Measurements from ENCODE around the gene MAD1L1. TPM values are rescaled to one million over a fixed set of nuclear protein-coding genes. Genes with fewer than 3 reads are reported as not detected.

The MAD1L1 gene
- total and polyA plus RNA-seq, 2 of the 4 experiments (the other 2 are of a cell fraction) = 29.0 to 40.9 TPM

DNA sequence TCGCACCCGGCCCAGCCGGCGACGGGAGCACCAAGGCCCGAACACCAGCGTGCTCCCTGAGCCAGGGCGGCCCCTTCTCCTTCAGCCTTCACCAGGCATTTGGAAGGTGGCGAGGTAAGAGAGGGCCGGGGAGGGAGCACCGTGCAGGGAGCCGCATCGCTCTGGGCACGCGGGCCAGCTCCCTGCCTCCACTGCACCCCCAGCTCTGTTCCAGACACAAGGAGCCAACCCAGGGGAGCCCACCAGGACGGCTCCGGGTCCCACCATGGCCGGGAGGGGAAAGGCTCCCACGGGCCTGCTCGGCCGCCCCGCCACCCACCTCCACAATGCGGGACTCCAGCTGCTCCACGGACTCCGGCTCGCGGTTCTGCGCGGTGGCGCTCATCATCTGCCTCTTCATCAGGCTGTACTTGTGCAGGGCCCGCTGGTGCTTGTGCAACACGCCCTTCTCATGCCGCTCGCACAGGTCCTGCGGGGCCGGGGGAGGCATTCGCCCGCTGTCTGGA is 24.4 kb upstream of the MAD1L1 start:
- H3K36me3 ChIP-seq (ENCODE audit: control insufficient read depth, insufficient read depth, low read length) = peaks cover 27% of the 10 kb centered on the region
- DNase-seq (no peak), ATAC-seq (ENCODE audit: low read depth) (no peak)
- dilution Hi-C loops (cut with HindIII; ENCODE audit: low sequenced_read_pairs, unreplicated experiment) (no loop called here), intact Hi-C loops (cut with micrococcal nuclease) (no loop called here), in situ Hi-C loops (cut with MboI; ENCODE audit: low sequenced_read_pairs) (no loop called here)
- no peak overlapping the region for H2BK15ac ChIP-seq (ENCODE audit: low read depth, low read length)
- no peak overlapping the region for H3K4ac ChIP-seq (ENCODE audit: low read depth, low read length)
- no peaks in the 10 kb centered on the region for H3K9me3 ChIP-seq (ENCODE audit: control insufficient read depth, insufficient read depth, low read length)
- no peak overlapping the region for H2BK120ac ChIP-seq (ENCODE audit: low read depth, low read length)
- H4K8ac ChIP-seq (ENCODE audit: low read depth in 2 of 2, low read length in 2 of 2) = no peak overlapping the region
- ChIA-PET CTCF (no interaction called here), POLR2A (ENCODE audit: unreplicated experiment) (no interaction called here)
- H2AK9ac ChIP-seq (replicated peaks; ENCODE audit: low read depth, low read length, poor library complexity) = no peak overlapping the region
- H3K23ac ChIP-seq (ENCODE audit: low read depth, low read length) = no peak overlapping the region
- H3K14ac ChIP-seq (replicated peaks; ENCODE audit: low read depth, low read length) = no peak overlapping the region
- peaks cover 7% of the 10 kb centered on the region; the same call in 1 of the 2 replicates for H4K20me1 ChIP-seq (ENCODE audit: insufficient read depth, low read length)
- H3K18ac ChIP-seq (ENCODE audit: low read depth, low read length) = no peak overlapping the region
- 97% methylated on average over 17 of the region's 38 CpGs; no CpG with 5 or more reads in 1 of the 2 experiments for WGBS, 2 experiments (ENCODE audit: extremely low coverage in 2 of 2, insufficient read length in 1 of 2)
- 0 out of 4 replicates have a peak, but pooled peaks cover 0 to 10% of the 10 kb centered on the region in 2 experiments for H3K79me1 ChIP-seq (ENCODE audit: low read depth in 1 of 2, low read length in 2 of 2)
- BruUV-seq (replicated peaks) = no TSS peak
- no peak overlapping the region for H3K56ac ChIP-seq (ENCODE audit: extremely low read depth, insufficient read depth, low read length)
- H2BK20ac ChIP-seq (ENCODE audit: low read depth, low read length) = no peak overlapping the region
- no peak overlapping the region for H2AK5ac ChIP-seq (ENCODE audit: low read depth, low read length)
- no peak overlapping the region for H4K91ac ChIP-seq (ENCODE audit: insufficient read depth, low read depth, low read length)
- H2AFZ ChIP-seq (replicated peaks; ENCODE audit: low read length, poor library complexity) = no peak overlapping the region
- H3K27ac ChIP-seq (ENCODE audit: insufficient read depth, low read length) = no peak overlapping the region
- H3K9ac ChIP-seq (ENCODE audit: low read depth, low read length) = no peak overlapping the region
- no peak overlapping the region for H2BK5ac ChIP-seq (ENCODE audit: low read depth, low read length, poor library complexity, severe bottlenecking)
- TF ChIP-seq RAD21 (IDR thresholded peaks at IDR 0.05; ENCODE audit: low read length) (no peak), MAZ (IDR thresholded peaks at IDR 0.05; ENCODE audit: borderline replicate concordance, low read depth, low read length) (no peak), MXI1 (IDR thresholded peaks at IDR 0.05; ENCODE audit: borderline replicate concordance, low read depth, low read length) (no peak), MAFK (IDR thresholded peaks at IDR 0.05; ENCODE audit: low read depth, low read length) (no peak), CEBPB (IDR thresholded peaks at IDR 0.05; ENCODE audit: low read depth, low read length) (no peak), SMC3 (IDR thresholded peaks at IDR 0.05; ENCODE audit: low read depth, low read length) (no peak), NFE2L2 (IDR thresholded peaks at IDR 0.05; ENCODE audit: low read depth, low read length) (no peak), CHD1 (IDR thresholded peaks at IDR 0.05; ENCODE audit: low read depth, low read length) (no peak), BHLHE40 (IDR thresholded peaks at IDR 0.05; ENCODE audit: low read depth, low read length) (no peak)
- H3K27me3 ChIP-seq (ENCODE audit: control insufficient read depth, insufficient read depth, low read length) = no peaks in the 10 kb centered on the region
- no peak overlapping the region for H4K5ac ChIP-seq (ENCODE audit: low read depth, low read length)
- H3K4me2 ChIP-seq (ENCODE audit: low read depth, low read length) = no peak overlapping the region
- 0 out of 2 replicates have a peak, but pooled peaks cover 3% of the 10 kb centered on the region for H3K9me1 ChIP-seq (ENCODE audit: insufficient read depth, low read length)
- H3K4me3 ChIP-seq (ENCODE audit: insufficient read depth, low read depth, low read length) = no peak overlapping the region
- no peaks in the 10 kb centered on the region for H3K4me1 ChIP-seq (ENCODE audit: control insufficient read depth, insufficient read depth, low read length)
